ENCODE results near the gene STRAP.

- TF ChIP-seq EZH2 (optimal IDR thresholded peaks at IDR 0.05; ENCODE audit: low read depth, low read length) (no peak), CTCF (IDR thresholded peaks at IDR 0.05; ENCODE audit: low read length) (no peak)
These were observed 56.9 kb downstream of the STRAP start for GRCh38 chr12:15939111-15939510.
